Uterus (tissue), 4 donors: Measurements from ENCODE around the gene OS9. TPM values are rescaled to one million over a fixed set of nuclear protein-coding genes. Genes with fewer than 3 reads are reported as not detected.

Experiments
- DNase-seq, 2 donors: peaks; one replicate each; pipeline ENCODE4 v3.0.0-alpha.2; 2019 to 2020
- H3K27ac ChIP-seq, 2 donors: fragments of 200-600 bp; sonication (generic); 1 replicate in 1 of 2; 2 replicates in 1 of 2; pipeline ENCODE4 v1.5.1; 2016 to 2018
- H3K27me3 ChIP-seq, 2 donors: fragments of 200-600 bp; sonication (generic); one replicate each; pipeline ENCODE4 v1.5.1; 2018 to 2019; ENCODE audit warnings: control low read depth in 1 of 2
- H3K36me3 ChIP-seq, 2 donors: fragments of 200-600 bp; sonication (generic); one replicate each; pipeline ENCODE4 v1.5.1; 2019; ENCODE audit warnings: control low read depth in 1 of 2
- H3K4me1 ChIP-seq, 2 donors: fragments of 200-600 bp; sonication (generic); one replicate each; pipeline ENCODE4 v1.5.1; 2018 to 2019; ENCODE audit warnings: control low read depth in 1 of 2
- H3K4me3 ChIP-seq, 2 donors: fragments of 200-600 bp; sonication (generic); 1 replicate in 1 of 2; 2 replicates in 1 of 2; pipeline ENCODE4 v1.5.1; 2018 to 2019; ENCODE audit warnings: mild to moderate bottlenecking in 1 of 2
- H3K9me3 ChIP-seq, 2 donors: fragments of 200-600 bp; sonication (generic); one replicate each; pipeline ENCODE4 v1.5.1; 2019; ENCODE audit warnings: control low read depth in 1 of 2
- CTCF ChIP-seq, 4 experiments: fragments of 200-600 bp in 2 of 4; fragments of 450-650 bp in 2 of 4; sonication (generic) in 2 of 4; IDR thresholded peaks; one replicate each; pipeline ENCODE4 v1.5.1; 2016 to 2019; ENCODE audit warnings: antibody characterized with exemption in 4 of 4, mild to moderate bottlenecking in 2 of 4, moderate library complexity in 1 of 4
- POLR2A ChIP-seq, 2 donors: fragments of 450-650 bp; IDR thresholded peaks; one replicate each; pipeline ENCODE4 v1.6.1; 2016; ENCODE audit warnings: antibody characterized with exemption in 2 of 2, mild to moderate bottlenecking in 1 of 2, moderate library complexity in 1 of 2
- intact Hi-C: fragments of 100-400 bp; cut with DNase I; formaldehyde crosslinking; loops from one replicate; pipeline ENCODE4 v1.15.1; 2023; ENCODE audit warnings: low total_unique reads
- total RNA-seq, 4 donors: library from RNA; depleted of rRNA in 3 of 4; stranded (reverse); fragments of >200 nt in 3 of 4; gene quantifications; one replicate each; pipeline versions ENCODE4 v1.1.0 to v1.2.4, GENCODE V29; 2014 to 2023
- donor health status: DM: yes; HTN: yes; CAD: no.

Gene OS9
- total RNA-seq, 4 donors from 2014 or later: 189 to 339 (median 252) TPM

- no peak overlapping the region for H3K4me3 ChIP-seq
- TF ChIP-seq CTCF (IDR thresholded peaks at IDR 0.05) (no peak), POLR2A (IDR thresholded peaks at IDR 0.05) (no peak)
- no peak for DNase-seq
- no peaks in the 10 kb centered on the region for H3K36me3 ChIP-seq
- H3K27me3 ChIP-seq: no peaks in the 10 kb centered on the region
- intact Hi-C loops: no loop called here
- no peak overlapping the region for H3K27ac ChIP-seq
- peaks cover 0 to 4% of the 10 kb centered on the region in 2 donors for H3K4me1 ChIP-seq
- no peaks in the 10 kb centered on the region for H3K9me3 ChIP-seq
These were observed 3.1 kb downstream of the OS9 start for GRCh38 chr12:57697076-57697475.

GRCh38 chr12:57698414-57698813 is 4.5 kb downstream of the OS9 start:
- no peaks in the 10 kb centered on the region for H3K27me3 ChIP-seq
- peaks cover 0 to 1% of the 10 kb centered on the region in 2 donors for H3K9me3 ChIP-seq
- no peaks in the 10 kb centered on the region for H3K36me3 ChIP-seq
- intact Hi-C loops: no loop called here
- TF ChIP-seq POLR2A (IDR thresholded peaks at IDR 0.05) (no peak), CTCF (IDR thresholded peaks at IDR 0.05) (no peak)
- no peak overlapping the region for H3K4me3 ChIP-seq
- peaks cover 0 to 4% of the 10 kb centered on the region in 2 donors for H3K4me1 ChIP-seq
- DNase-seq: no peak
- no peak overlapping the region for H3K27ac ChIP-seq

GRCh38 chr12:57700317-57700716 is 6.4 kb downstream of the OS9 start:
- H3K27ac ChIP-seq: no peak overlapping the region
- H3K27me3 ChIP-seq: no peaks in the 10 kb centered on the region
- H3K36me3 ChIP-seq: no peaks in the 10 kb centered on the region
- no peaks in the 10 kb centered on the region for H3K4me1 ChIP-seq
- DNase-seq: no peak
- H3K9me3 ChIP-seq: peaks cover 0 to 8% of the 10 kb centered on the region in 2 donors
- intact Hi-C loops: no loop called here
- no peak overlapping the region for H3K4me3 ChIP-seq
- TF ChIP-seq POLR2A (IDR thresholded peaks at IDR 0.05): no peak
- no peak for TF ChIP-seq CTCF (IDR thresholded peaks at IDR 0.05)

- Histone ChIP-seq H3K9me3 (peaks cover 0 to 8% of the 10 kb centered on the region in 2 donors), H3K4me1 (no peaks in the 10 kb centered on the region), H3K4me3 (no peak overlapping the region), H3K36me3 (no peaks in the 10 kb centered on the region), H3K27me3 (no peaks in the 10 kb centered on the region), H3K27ac (no peak overlapping the region)
- TF ChIP-seq CTCF (IDR thresholded peaks at IDR 0.05) (no peak), POLR2A (IDR thresholded peaks at IDR 0.05) (no peak)
- no peak for DNase-seq
- intact Hi-C loops: no loop called here
These were observed 13.3 kb downstream of the OS9 start for GRCh38 chr12:57707250-57707649.

GRCh38 chr12:57708296-57708695 is 14.4 kb downstream of the OS9 start:
- no peak overlapping the region for H3K27ac ChIP-seq
- H3K9me3 ChIP-seq: peaks cover 0 to 8% of the 10 kb centered on the region in 2 donors
- no peak for TF ChIP-seq CTCF (IDR thresholded peaks at IDR 0.05)
- no peak for TF ChIP-seq POLR2A (IDR thresholded peaks at IDR 0.05)
- H3K4me3 ChIP-seq: no peak overlapping the region
- DNase-seq: no peak
- H3K36me3 ChIP-seq: no peaks in the 10 kb centered on the region
- H3K27me3 ChIP-seq: no peaks in the 10 kb centered on the region
- no peaks in the 10 kb centered on the region for H3K4me1 ChIP-seq
- intact Hi-C loops: no loop called here
